Endothelial cell of umbilical vein (primary cell): Measurements from ENCODE around the gene USP33. TPM values are rescaled to one million over a fixed set of nuclear protein-coding genes. Genes with fewer than 3 reads are reported as not detected.

Experiments
- BruUV-seq: library from RNA; stranded (reverse); fragments of 400-500 nt; replicated peaks from 2 replicates; lab custom pipeline; 2021; lab: Mats Ljungman, UMichigan
- CTCF ChIA-PET: fragments of 300-600, 350-600 bp; sonication (Branson Sonifier 250); formaldehyde crosslinking; loops from one replicate; lab custom pipeline; 2021; ENCODE audit warnings: antibody characterized with exemption, inconsistent platforms; lab: Charles Lee
- POLR2A ChIA-PET: fragments of 300-600, 350-600 bp; sonication (Branson Sonifier 250); formaldehyde crosslinking; loops from one replicate; lab custom pipeline; 2021; ENCODE audit warnings: antibody characterized with exemption, inconsistent platforms; lab: Charles Lee
- DNase-seq: peaks from one replicate; pipeline ENCODE4 v3.0.0-alpha.2; 2011; ENCODE audit warnings: low read depth, low spot score
- FAIRE-seq: peaks from 2 replicates; lab custom pipeline; 2011; peaks lifted over from hg19 to GRCh38; lab: Jason Lieb, UNC
- H2AFZ ChIP-seq: 2 replicates; pipeline ENCODE4 v1.6.0; 2012; ENCODE audit warnings: low read depth, low read length, control low read depth, inconsistent platforms
- H3K27ac ChIP-seq: 2 replicates; pipeline ENCODE4 v1.5.1; 2011; ENCODE audit warnings: low read depth, mild to moderate bottlenecking, control low read depth, low read length, moderate library complexity; ENCODE audit not compliant: insufficient read depth
- H3K27me3 ChIP-seq, 2 experiments: 2 replicates each; pipeline versions ENCODE4 v1.6.0 to v1.6.1; 2011; ENCODE audit warnings: low read length in 2 of 2, mixed read lengths in 1 of 2; ENCODE audit not compliant: control insufficient read depth in 2 of 2, insufficient read depth in 2 of 2
- H3K36me3 ChIP-seq, 2 experiments: 2 replicates in 1 of 2; 3 replicates in 1 of 2; pipeline ENCODE4 v1.5.1; 2011; ENCODE audit warnings: low read length in 2 of 2, mild to moderate bottlenecking in 1 of 2, moderate library complexity in 1 of 2; ENCODE audit not compliant: control insufficient read depth in 2 of 2, insufficient read depth in 2 of 2; ENCODE audit errors: extremely low read depth in 1 of 2
- H3K4me1 ChIP-seq: 3 replicates; pipeline ENCODE4 v1.5.1; 2011; ENCODE audit warnings: mild to moderate bottlenecking, low read length; ENCODE audit not compliant: control insufficient read depth, insufficient read depth; ENCODE audit errors: extremely low read depth
- H3K4me2 ChIP-seq: 2 replicates; pipeline ENCODE4 v1.6.1; 2011; ENCODE audit warnings: low read length, control low read depth, mixed read lengths; ENCODE audit not compliant: insufficient read depth
- H3K4me3 ChIP-seq, 3 experiments: fragments of 200-600 bp in 1 of 3; sonication (generic), shearing (Covaris generic) in 1 of 3; replicated peaks in 1 of 3; 2 replicates each; pipeline ENCODE4 v1.5.1; 2011 to 2016; ENCODE audit warnings: control low read depth in 3 of 3, low read length in 3 of 3, mild to moderate bottlenecking in 2 of 3, inconsistent platforms in 1 of 3, low read depth in 1 of 3, moderate library complexity in 1 of 3; ENCODE audit not compliant: insufficient read depth in 1 of 3
- H3K79me2 ChIP-seq: 2 replicates; pipeline ENCODE4 v1.6.0; 2012; ENCODE audit warnings: low read length, inconsistent platforms; ENCODE audit not compliant: control insufficient read depth, insufficient read depth
- H3K9ac ChIP-seq: replicated peaks from 2 replicates; pipeline ENCODE3; 2011; ENCODE audit warnings: low read length, control low read depth; ENCODE audit not compliant: insufficient read depth; ENCODE audit errors: extremely low read depth
- H3K9me1 ChIP-seq: replicated peaks from 3 replicates; pipeline ENCODE4 v1.6.0; 2011; ENCODE audit warnings: mild to moderate bottlenecking, low read length; ENCODE audit not compliant: control insufficient read depth, insufficient read depth; ENCODE audit errors: extremely low read depth
- H3K9me3 ChIP-seq: replicated peaks from 2 replicates; pipeline ENCODE4 v1.5.1; 2012; ENCODE audit warnings: low read length, inconsistent platforms; ENCODE audit not compliant: control insufficient read depth, insufficient read depth
- H4K20me1 ChIP-seq: replicated peaks from 2 replicates; pipeline ENCODE3; 2011; ENCODE audit warnings: mild to moderate bottlenecking, low read length; ENCODE audit not compliant: control insufficient read depth, insufficient read depth; ENCODE audit errors: extremely low read depth
- CTCF ChIP-seq, 2 donors: IDR thresholded peaks; 1 replicate in 1 of 2; 2 replicates in 1 of 2; pipeline ENCODE4 v1.5.1; 2011; ENCODE audit warnings: low read length in 2 of 2, mild to moderate bottlenecking in 2 of 2, moderate library complexity in 2 of 2, control low read depth in 1 of 2, inconsistent platforms in 1 of 2, low read depth in 1 of 2; ENCODE audit not compliant: insufficient read depth in 1 of 2; ENCODE audit errors: extremely low read depth in 1 of 2
- EZH2 ChIP-seq: IDR thresholded peaks from 2 replicates; pipeline ENCODE4 v1.6.1; 2012; ENCODE audit warnings: borderline replicate concordance, low read depth, mild to moderate bottlenecking, moderate library complexity, low read length, inconsistent platforms; ENCODE audit not compliant: severe bottlenecking
- FOS ChIP-seq: IDR thresholded peaks from 2 replicates; pipeline ENCODE4 v1.6.1; 2011; ENCODE audit warnings: mild to moderate bottlenecking, low read length, moderate library complexity, borderline replicate concordance; ENCODE audit not compliant: insufficient read depth
- GATA2 ChIP-seq: IDR thresholded peaks from 2 replicates; pipeline ENCODE4 v1.7.0; 2011; ENCODE audit warnings: low read depth, mild to moderate bottlenecking, moderate library complexity, mixed read lengths, low read length; ENCODE audit not compliant: insufficient read length, insufficient read depth
- JUN ChIP-seq: IDR thresholded peaks from 2 replicates; pipeline ENCODE4 v1.6.1; 2011; ENCODE audit warnings: borderline replicate concordance, low read depth; ENCODE audit not compliant: insufficient read length, insufficient read depth
- MYC ChIP-seq: IDR thresholded peaks from one replicate; pipeline ENCODE4 v1.6.1; 2011; ENCODE audit warnings: mild to moderate bottlenecking, low read depth, low read length
- POLR2A ChIP-seq: IDR thresholded peaks from 2 replicates; pipeline ENCODE4 v1.6.1; 2012; ENCODE audit warnings: low read depth, mild to moderate bottlenecking, control low read depth, low read length
- POLR2AphosphoS5 ChIP-seq: IDR thresholded peaks from 2 replicates; pipeline ENCODE4 v1.6.1; 2012; ENCODE audit warnings: low read depth, mild to moderate bottlenecking, control low read depth, low read length, moderate library complexity; ENCODE audit not compliant: insufficient read depth
- dilution Hi-C: fragments of 300-500 bp; cut with MboI; formaldehyde crosslinking; loops from one replicate; pipeline ENCODE4 v1.15.0; 2019; ENCODE audit warnings: low sequenced_read_pairs; ENCODE audit not compliant: extremely low pct_ligation_motif_present
- intact Hi-C: fragments of 100-400 bp; cut with micrococcal nuclease; formaldehyde crosslinking; loops from one replicate; pipeline ENCODE4 v1.10.0; 2022
- polyA plus RNA-seq, 4 experiments: library from polyadenylated mRNA; depleted of rRNA in 3 of 4; stranded (reverse) in 3 of 4; unstranded in 1 of 4; fragments of >200 nt; gene quantifications; 2 replicates each; pipeline versions ENCODE4 v1.2.1 to v1.2.3, GENCODE V29; 2011 to 2012; ENCODE audit warnings: missing spikeins in 1 of 4
- total RNA-seq: library from RNA; stranded (reverse); gene quantifications from 2 replicates; pipeline ENCODE4 v1.2.3, GENCODE V29; 2021
- TF ChIP-seq, protein P1 (sequence below): IDR thresholded peaks from 2 replicates; pipeline ENCODE4 v1.6.1; 2011; ENCODE audit not compliant: insufficient read depth, insufficient read length

USP33 gene
- total and polyA plus RNA-seq, 2 donors (not counting 3 experiments of a cell fraction or from before 2014, with no cell fraction given) = 22.5 to 46.4 TPM

DNA sequence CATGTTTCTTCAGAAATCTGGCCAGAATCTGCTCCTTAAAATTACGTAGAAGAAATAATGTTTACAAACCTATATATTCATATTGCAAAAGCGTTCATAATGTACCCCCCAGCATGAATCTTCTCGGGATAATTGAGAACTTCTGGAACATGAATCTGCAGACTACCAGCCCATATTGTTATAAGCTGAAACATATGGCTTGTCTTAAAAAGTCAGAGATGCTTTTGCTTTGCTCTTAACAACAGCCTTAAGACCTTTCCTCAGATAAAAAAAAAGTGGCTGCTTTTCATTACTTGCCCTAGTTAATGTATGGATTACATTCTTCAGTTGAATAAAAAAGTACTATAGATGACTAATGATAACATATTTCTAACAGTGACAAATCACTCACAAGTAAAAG, 62.2 kb downstream of the USP33 start:
- CTCF ChIA-PET = no interaction called here

More for the DNA sequence above, 62.2 kb downstream of the USP33 start:
- Histone ChIP-seq H3K9ac (no peak overlapping the region), H2AFZ (no peak overlapping the region), H3K9me1 (peaks cover 2% of the 10 kb centered on the region), H3K4me2 (no peak overlapping the region), H3K4me1 (no peaks in the 10 kb centered on the region), H4K20me1 (no peaks in the 10 kb centered on the region), H3K79me2 (no peaks in the 10 kb centered on the region), H3K27me3 (no peaks in the 10 kb centered on the region), H3K36me3 (no peaks in the 10 kb centered on the region), H3K4me3 (no peak overlapping the region), H3K27ac (no peak overlapping the region), H3K9me3 (no peaks in the 10 kb centered on the region)
- dilution Hi-C loops = no loop called here
- no peak for DNase-seq
- FAIRE-seq = no peak
- intact Hi-C loops = no loop called here
- TF ChIP-seq POLR2A = no peak
- no peak for TF ChIP-seq CTCF (IDR thresholded peaks at IDR 0.05; ENCODE audit: extremely low read depth in 1 of 2, insufficient read depth in 1 of 2, low read depth in 1 of 2, low read length in 2 of 2)
- TF ChIP-seq, protein P1, sequence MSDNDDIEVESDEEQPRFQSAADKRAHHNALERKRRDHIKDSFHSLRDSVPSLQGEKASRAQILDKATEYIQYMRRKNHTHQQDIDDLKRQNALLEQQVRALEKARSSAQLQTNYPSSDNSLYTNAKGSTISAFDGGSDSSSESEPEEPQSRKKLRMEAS = no peak
- no peak for TF ChIP-seq POLR2AphosphoS5
- TF ChIP-seq GATA2 = no peak
- no peak for TF ChIP-seq EZH2
- no peak for TF ChIP-seq JUN
- no peak for TF ChIP-seq FOS
- TF ChIP-seq MYC = no peak
- POLR2A ChIA-PET = no interaction called here
- no TSS peak for BruUV-seq
